ENCODE measurements around the gene NSD1. TPM values are rescaled to one million over a fixed set of nuclear protein-coding genes. Genes with fewer than 3 reads are reported as not detected.

The NSD1 gene
- total and polyA plus RNA-seq, 9 of the 15 experiments (the other 6 are each of a cell fraction or from before 2014, with no cell fraction given), result 3.8 to 51.0 (median 24.7) TPM

- TF ChIP-seq ATF1 (CRISPR knock-in tag; IDR thresholded peaks at IDR 0.05) (no peak), ATF1 (tag; IDR thresholded peaks at IDR 0.05) (no peak), ZNF75A (CRISPR knock-in tag; IDR thresholded peaks at IDR 0.05) (no peak), MYC (IDR thresholded peaks at IDR 0.05; ENCODE audit: low read depth, low read length) (no peak), MYC (CRISPR knock-in tag; IDR thresholded peaks at IDR 0.05; ENCODE audit: borderline replicate concordance, low read depth) (no peak), E4F1 (CRISPR knock-in tag; IDR thresholded peaks at IDR 0.05; ENCODE audit: borderline replicate concordance) (no peak), ERF (CRISPR knock-in tag; IDR thresholded peaks at IDR 0.05) (no peak)
Measured at GRCh38 chr5:177122566-177122965, 11.0 kb upstream of the NSD1 start (continued).

GRCh38 chr5:177123789-177124485 lies 9.6 kb upstream of the NSD1 start:
- Histone ChIP-seq H3K4me3 (no peak overlapping the region), H3K79me2 (ENCODE audit: control insufficient read depth, insufficient read depth, low read length) (no peaks in the 10 kb centered on the region), H3K27ac (ENCODE audit: extremely low read depth, low read depth, low read length) (no peak overlapping the region), H3K4me1 (replicated peaks in 1 of 2; ENCODE audit: control insufficient read depth in 2 of 2, insufficient read depth in 2 of 2, low read length in 2 of 2) (peaks cover 0 to 5% of the 10 kb centered on the region in 2 experiments; a peak in 1 of 5 replicates), H3K4me2 (ENCODE audit: insufficient read depth, low read length) (no peak overlapping the region), H3K9me3 (replicated peaks; ENCODE audit: control insufficient read depth, insufficient read depth, low read depth, low read length) (no peaks in the 10 kb centered on the region), H4K20me1 (replicated peaks; ENCODE audit: control insufficient read depth, insufficient read depth, low read length) (no peaks in the 10 kb centered on the region), H2AFZ (ENCODE audit: low read depth, low read length) (peak overlapping the region; percentile 25; the same call in 1 of the 2 replicates), H3K27me3 (ENCODE audit: control insufficient read depth in 2 of 2, insufficient read depth in 2 of 2, low read length in 2 of 2) (no peaks in the 10 kb centered on the region), H3K36me3 (ENCODE audit: control insufficient read depth, insufficient read depth, low read length) (no peaks in the 10 kb centered on the region), H3K9me1 (ENCODE audit: control insufficient read depth, insufficient read depth, low read length) (no peaks in the 10 kb centered on the region), H3K9ac (ENCODE audit: insufficient read depth in 1 of 2, low read depth in 2 of 2, low read length in 2 of 2) (no peak overlapping the region)
- ATAC-seq (peak; percentile 49; the same call in 2 of the 3 replicates), FAIRE-seq (no peak), DNase-seq (ENCODE audit: extremely low read depth in 1 of 4, low spot score in 3 of 4) (no peak)
- 55% methylated on average over 15 of the region's 15 CpGs for WGBS (ENCODE audit: insufficient coverage, low coverage, missing lambda C conversion rate)
- ChIA-PET CTCF (ENCODE audit: low intra/inter-chr PET ratio) (no interaction called here), POLR2A (interaction anchor here (0.6 to 0.8 kb wide), 2 partner anchors 11 to 274 kb away, joined by 4 to 5 read pairs; no protein-coding TSS in a partner anchor)
- in situ Hi-C loops (cut with MboI), result loop anchor here (25.0 kb wide), 1 partner anchor 1387 kb away; no protein-coding TSS in a partner anchor
- BruUV-seq (replicated peaks), result no TSS peak
- intact Hi-C loops (cut with micrococcal nuclease), result no loop called here
- TF ChIP-seq ZNF232 (CRISPR knock-in tag; IDR thresholded peaks at IDR 0.05) (no peak), ZNF23 (CRISPR knock-in tag; IDR thresholded peaks at IDR 0.05) (no peak), HMG20A (CRISPR knock-in tag; conservative IDR thresholded peaks at IDR 0.05) (no peak), KHSRP (IDR thresholded peaks at IDR 0.05) (no peak), U2AF1 (optimal IDR thresholded peaks at IDR 0.05; ENCODE audit: low read depth, low read length) (no peak), BCOR (IDR thresholded peaks at IDR 0.05) (no peak), ILK (tag; IDR thresholded peaks at IDR 0.05; ENCODE audit: borderline replicate concordance, low read depth) (no peak), SRSF3 (IDR thresholded peaks at IDR 0.05; ENCODE audit: insufficient read depth, low read length) (no peak), HMG20B (CRISPR knock-in tag; IDR thresholded peaks at IDR 0.05) (no peak), NFE2 (IDR thresholded peaks at IDR 0.05; ENCODE audit: low read depth) (no peak), TBL1XR1 (IDR thresholded peaks at IDR 0.05; ENCODE audit: low read length in 2 of 2) (no peak)

All from K562 (cell line).